GM12872 (cell line): ENCODE results near the gene EHD2.
A peak's percentile ranks its signal among the peaks of the same experiment; 100 is the strongest.

Experiments used
- TF ChIP-seq, protein P1 (sequence below): IDR thresholded peaks from 3 replicates; pipeline ENCODE4 v1.5.1; 2011; ENCODE audit warnings: low read depth, mild to moderate bottlenecking, low read length, moderate library complexity; ENCODE audit not compliant: insufficient read depth

The EHD2 gene

GRCh38 chr19:47693903-47694302 lies 19.3 kb upstream of the EHD2 start:
- TF ChIP-seq, protein P1, sequence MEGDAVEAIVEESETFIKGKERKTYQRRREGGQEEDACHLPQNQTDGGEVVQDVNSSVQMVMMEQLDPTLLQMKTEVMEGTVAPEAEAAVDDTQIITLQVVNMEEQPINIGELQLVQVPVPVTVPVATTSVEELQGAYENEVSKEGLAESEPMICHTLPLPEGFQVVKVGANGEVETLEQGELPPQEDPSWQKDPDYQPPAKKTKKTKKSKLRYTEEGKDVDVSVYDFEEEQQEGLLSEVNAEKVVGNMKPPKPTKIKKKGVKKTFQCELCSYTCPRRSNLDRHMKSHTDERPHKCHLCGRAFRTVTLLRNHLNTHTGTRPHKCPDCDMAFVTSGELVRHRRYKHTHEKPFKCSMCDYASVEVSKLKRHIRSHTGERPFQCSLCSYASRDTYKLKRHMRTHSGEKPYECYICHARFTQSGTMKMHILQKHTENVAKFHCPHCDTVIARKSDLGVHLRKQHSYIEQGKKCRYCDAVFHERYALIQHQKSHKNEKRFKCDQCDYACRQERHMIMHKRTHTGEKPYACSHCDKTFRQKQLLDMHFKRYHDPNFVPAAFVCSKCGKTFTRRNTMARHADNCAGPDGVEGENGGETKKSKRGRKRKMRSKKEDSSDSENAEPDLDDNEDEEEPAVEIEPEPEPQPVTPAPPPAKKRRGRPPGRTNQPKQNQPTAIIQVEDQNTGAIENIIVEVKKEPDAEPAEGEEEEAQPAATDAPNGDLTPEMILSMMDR, result no peak

DNA sequence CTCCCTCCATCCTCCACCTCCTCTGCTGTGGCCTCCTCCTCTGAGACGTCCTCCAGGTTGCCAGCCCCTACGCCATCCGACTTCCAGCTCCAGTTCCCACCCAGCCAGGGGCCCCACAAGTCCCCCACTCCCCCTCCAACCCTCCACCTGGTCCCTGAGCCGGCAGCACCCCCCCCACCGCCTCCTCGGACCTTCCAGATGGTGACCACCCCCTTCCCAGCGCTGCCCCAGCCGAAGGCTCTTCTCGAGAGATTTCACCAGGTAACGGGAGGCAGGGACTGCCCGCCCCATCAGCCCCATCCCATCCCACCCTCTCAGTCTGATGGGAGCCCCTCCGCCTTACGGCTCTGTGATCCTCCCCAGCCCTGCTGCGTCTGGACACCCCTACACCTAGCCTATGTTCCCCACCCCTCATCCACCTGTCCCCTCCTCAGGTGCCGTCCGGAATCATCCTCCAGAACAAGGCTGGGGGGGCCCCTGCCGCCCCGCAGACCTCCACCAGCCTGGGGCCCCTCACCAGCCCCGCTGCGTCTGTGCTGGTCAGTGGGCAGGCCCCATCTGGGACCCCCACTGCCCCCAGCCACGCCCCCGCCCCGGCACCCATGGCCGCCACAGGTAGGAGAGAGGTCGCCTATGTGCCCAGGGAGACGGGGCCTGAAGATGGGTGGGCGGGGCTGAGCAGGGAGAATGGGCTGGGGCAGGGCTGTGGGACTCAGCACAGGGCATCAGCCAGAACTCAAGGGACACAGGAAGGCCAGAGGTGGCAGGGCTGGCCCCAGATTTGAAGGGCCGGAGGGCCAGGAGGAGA lies 18.6 kb upstream of the EHD2 start:
- TF ChIP-seq, protein P1, result no peak

DNA sequence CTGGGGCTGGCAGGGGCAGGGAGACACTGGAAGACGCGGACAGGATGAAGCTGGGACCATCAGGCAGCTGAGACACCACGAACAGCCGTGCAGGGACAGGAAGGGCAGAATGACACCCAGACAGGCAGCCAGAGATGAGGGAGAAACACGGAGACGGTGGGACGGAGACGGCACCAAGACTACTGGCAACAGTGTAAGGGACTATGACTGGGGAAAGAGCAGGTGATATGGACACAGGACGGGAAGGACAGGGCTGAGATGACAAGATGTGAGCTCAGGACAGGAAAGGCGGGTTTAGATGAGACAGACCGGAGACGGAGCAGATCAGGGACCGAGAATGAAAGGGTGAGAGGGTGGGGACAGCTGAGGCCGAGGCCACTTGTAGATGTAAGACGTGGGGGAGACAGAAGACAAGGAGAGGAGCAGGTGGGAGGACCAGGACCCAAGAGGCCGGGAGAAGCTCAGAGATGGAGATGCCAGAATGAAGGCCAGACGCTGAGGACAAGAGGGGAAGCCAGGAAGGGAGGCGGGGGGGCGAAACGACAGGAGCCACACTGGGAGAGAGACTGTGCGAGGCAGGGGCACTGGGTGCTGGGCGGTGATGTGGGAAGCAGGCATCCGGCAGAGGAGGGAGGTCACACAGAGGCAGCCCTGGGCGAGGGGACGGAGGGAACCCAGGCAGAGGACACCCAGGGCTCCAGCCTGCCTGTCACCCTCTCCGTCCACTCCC lies 17.5 kb upstream of the EHD2 start:
- TF ChIP-seq, protein P1, result no peak

GRCh38 chr19:47696635-47697034 lies 16.6 kb upstream of the EHD2 start:
- TF ChIP-seq, protein P1, result no peak

DNA sequence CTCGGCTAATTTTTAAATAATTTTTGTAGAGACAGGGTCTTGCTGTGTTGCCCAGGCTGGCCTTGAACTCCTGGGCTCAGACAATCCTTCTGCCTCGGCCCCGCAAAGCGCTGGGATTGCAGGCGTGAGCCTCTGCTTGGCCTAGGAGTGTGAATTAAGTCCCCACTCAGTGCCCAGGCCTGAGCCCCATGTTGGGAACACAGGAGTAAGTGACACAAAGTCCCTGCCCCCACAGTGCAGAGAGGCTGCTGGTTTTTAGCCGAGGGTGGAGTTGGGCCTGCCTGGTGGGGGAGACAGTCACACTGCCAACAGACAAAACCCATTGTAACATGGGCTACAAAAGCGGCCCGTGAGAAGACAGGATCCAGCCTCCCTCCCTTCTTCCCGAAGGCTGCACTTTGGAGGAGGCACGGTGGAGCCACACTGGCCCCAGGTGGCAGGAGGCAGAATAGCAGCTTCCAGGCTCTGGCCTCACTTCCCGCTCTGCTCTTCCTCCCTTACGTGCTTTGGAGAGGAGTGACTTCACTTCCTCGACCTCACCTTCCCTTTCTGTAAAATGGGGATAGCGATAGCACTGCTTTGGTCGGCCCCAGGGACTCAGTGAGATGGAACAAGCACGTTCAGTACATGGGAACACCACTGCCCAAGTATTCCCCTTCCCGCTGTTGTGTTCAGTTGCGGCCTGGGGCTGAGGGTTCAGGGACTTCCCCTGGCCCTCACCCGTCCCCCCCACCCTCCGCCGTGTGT lies 15.2 kb upstream of the EHD2 start:
- TF ChIP-seq, protein P1, result peak; percentile 100

GRCh38 chr19:47698631-47699359 lies 14.4 kb upstream of the EHD2 start:
- TF ChIP-seq, protein P1, result no peak
